CD4-positive, alpha-beta T cell treated with Interleukin-6 for 4 hours (primary cell): ENCODE results near the gene MGRN1.

Experiments
- DNase-seq: peaks from one replicate; pipeline ENCODE4 v3.0.0-alpha.2; 2020; ENCODE audit warnings: mixed read lengths

The MGRN1 gene

GRCh38 chr16:4625560-4626159 is 1.0 kb downstream of the MGRN1 start:
- DNase-seq = no peak

- DNase-seq = no peak
These were observed 1.8 kb downstream of the MGRN1 start for GRCh38 chr16:4626396-4626795.

- no peak for DNase-seq
These were observed 3.7 kb downstream of the MGRN1 start for GRCh38 chr16:4628283-4628682.

GRCh38 chr16:4631444-4631843 is 6.8 kb downstream of the MGRN1 start:
- DNase-seq = no peak

- DNase-seq = no peak
These were observed 9.4 kb downstream of the MGRN1 start for GRCh38 chr16:4633910-4634635.

- no peak for DNase-seq
These were observed 10.1 kb downstream of the MGRN1 start for GRCh38 chr16:4634768-4635167.

GRCh38 chr16:4636196-4636595 is 11.6 kb downstream of the MGRN1 start:
- no peak for DNase-seq

GRCh38 chr16:4637501-4638166 is 13.0 kb downstream of the MGRN1 start:
- no peak for DNase-seq

- no peak for DNase-seq
These were observed 15.4 kb downstream of the MGRN1 start for GRCh38 chr16:4639899-4640509.

GRCh38 chr16:4640572-4641305 is 16.1 kb downstream of the MGRN1 start:
- no peak for DNase-seq

- no peak for DNase-seq
These were observed 16.7 kb downstream of the MGRN1 start for GRCh38 chr16:4641306-4641687.

- no peak for DNase-seq
These were observed 17.3 kb downstream of the MGRN1 start for GRCh38 chr16:4641895-4642294.

- peak; percentile 25 for DNase-seq
These were observed 22.4 kb downstream of the MGRN1 start for GRCh38 chr16:4646773-4647643.

GRCh38 chr16:4647644-4647980 is 23.0 kb downstream of the MGRN1 start:
- no peak for DNase-seq

GRCh38 chr16:4648917-4649316 is 24.3 kb downstream of the MGRN1 start:
- DNase-seq = no peak

- DNase-seq = peak; percentile 23
These were observed 25.3 kb downstream of the MGRN1 start for GRCh38 chr16:4649744-4650442.

- peak; percentile 78 for DNase-seq
These were observed 25.9 kb downstream of the MGRN1 start for GRCh38 chr16:4650443-4651074.

- DNase-seq = no peak
These were observed 27.2 kb downstream of the MGRN1 start for GRCh38 chr16:4651827-4652226.

- no peak for DNase-seq
These were observed 27.9 kb downstream of the MGRN1 start for GRCh38 chr16:4652561-4652960.

GRCh38 chr16:4654011-4654963 is 29.7 kb downstream of the MGRN1 start:
- no peak for DNase-seq
